ENCODE results near the gene CPD. TPM values are rescaled to one million over a fixed set of nuclear protein-coding genes. Genes with fewer than 3 reads are reported as not detected.

CPD gene
- polyA plus RNA-seq, 2 of the 4 experiments (the other 2 are of a cell fraction), result 22.4 to 83.3 TPM

DNA sequence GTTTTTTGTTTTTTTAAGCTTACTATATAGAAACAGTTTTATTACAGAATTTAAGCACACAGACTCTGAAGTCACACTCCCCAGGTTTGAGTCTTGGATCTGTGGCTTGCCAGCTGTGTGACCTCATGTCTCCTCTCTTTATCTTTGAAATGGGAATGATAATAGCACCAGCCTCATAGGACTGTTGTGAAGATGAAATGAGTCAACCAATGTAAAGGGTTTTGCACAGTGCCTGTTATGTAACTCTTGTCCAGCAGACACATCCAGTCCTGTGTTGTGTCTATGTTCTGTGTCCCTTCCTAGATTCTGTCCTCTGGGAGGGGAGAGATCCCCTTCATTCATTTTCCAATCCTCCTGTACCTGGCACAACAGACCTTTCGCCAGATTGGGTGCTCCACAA lies 3.1 kb upstream of the CPD start:
- POLR2A ChIA-PET, result no interaction called here
- 93% methylated on average over 1 of the region's 1 CpG for WGBS (ENCODE audit: missing lambda C conversion rate)
- TF ChIP-seq, protein P1, sequence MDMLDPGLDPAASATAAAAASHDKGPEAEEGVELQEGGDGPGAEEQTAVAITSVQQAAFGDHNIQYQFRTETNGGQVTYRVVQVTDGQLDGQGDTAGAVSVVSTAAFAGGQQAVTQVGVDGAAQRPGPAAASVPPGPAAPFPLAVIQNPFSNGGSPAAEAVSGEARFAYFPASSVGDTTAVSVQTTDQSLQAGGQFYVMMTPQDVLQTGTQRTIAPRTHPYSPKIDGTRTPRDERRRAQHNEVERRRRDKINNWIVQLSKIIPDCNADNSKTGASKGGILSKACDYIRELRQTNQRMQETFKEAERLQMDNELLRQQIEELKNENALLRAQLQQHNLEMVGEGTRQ (IDR thresholded peaks at IDR 0.05), result no peak
- TF ChIP-seq HOXA7 (CRISPR knock-in tag; IDR thresholded peaks at IDR 0.05), result no peak
- TF ChIP-seq POLR2AphosphoS2 (conservative IDR thresholded peaks at IDR 0.05; ENCODE audit: low read length), result no peak
- TF ChIP-seq, protein P2, sequence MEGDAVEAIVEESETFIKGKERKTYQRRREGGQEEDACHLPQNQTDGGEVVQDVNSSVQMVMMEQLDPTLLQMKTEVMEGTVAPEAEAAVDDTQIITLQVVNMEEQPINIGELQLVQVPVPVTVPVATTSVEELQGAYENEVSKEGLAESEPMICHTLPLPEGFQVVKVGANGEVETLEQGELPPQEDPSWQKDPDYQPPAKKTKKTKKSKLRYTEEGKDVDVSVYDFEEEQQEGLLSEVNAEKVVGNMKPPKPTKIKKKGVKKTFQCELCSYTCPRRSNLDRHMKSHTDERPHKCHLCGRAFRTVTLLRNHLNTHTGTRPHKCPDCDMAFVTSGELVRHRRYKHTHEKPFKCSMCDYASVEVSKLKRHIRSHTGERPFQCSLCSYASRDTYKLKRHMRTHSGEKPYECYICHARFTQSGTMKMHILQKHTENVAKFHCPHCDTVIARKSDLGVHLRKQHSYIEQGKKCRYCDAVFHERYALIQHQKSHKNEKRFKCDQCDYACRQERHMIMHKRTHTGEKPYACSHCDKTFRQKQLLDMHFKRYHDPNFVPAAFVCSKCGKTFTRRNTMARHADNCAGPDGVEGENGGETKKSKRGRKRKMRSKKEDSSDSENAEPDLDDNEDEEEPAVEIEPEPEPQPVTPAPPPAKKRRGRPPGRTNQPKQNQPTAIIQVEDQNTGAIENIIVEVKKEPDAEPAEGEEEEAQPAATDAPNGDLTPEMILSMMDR (IDR thresholded peaks at IDR 0.05), result no peak
- TF ChIP-seq, protein P3, sequence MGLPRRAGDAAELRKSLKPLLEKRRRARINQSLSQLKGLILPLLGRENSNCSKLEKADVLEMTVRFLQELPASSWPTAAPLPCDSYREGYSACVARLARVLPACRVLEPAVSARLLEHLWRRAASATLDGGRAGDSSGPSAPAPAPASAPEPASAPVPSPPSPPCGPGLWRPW (IDR thresholded peaks at IDR 0.05), result no peak
- no peak for TF ChIP-seq BHLHE40 (IDR thresholded peaks at IDR 0.05; ENCODE audit: low read depth, low read length)
- no peak for TF ChIP-seq SMC3 (IDR thresholded peaks at IDR 0.05)
- TF ChIP-seq TP53 (CRISPR knock-in tag; IDR thresholded peaks at IDR 0.05), result no peak
- TF ChIP-seq PHF8 (IDR thresholded peaks at IDR 0.05; ENCODE audit: borderline replicate concordance, low read depth), result no peak
- TF ChIP-seq HOXB13 (CRISPR knock-in tag; IDR thresholded peaks at IDR 0.05; ENCODE audit: low read depth), result no peak
- TF ChIP-seq EHF (CRISPR knock-in tag; IDR thresholded peaks at IDR 0.05), result no peak
- no peak for TF ChIP-seq NR3C1 (IDR thresholded peaks at IDR 0.05)
- TF ChIP-seq, protein P4, sequence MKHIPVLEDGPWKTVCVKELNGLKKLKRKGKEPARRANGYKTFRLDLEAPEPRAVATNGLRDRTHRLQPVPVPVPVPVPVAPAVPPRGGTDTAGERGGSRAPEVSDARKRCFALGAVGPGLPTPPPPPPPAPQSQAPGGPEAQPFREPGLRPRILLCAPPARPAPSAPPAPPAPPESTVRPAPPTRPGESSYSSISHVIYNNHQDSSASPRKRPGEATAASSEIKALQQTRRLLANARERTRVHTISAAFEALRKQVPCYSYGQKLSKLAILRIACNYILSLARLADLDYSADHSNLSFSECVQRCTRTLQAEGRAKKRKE (CRISPR knock-in tag; IDR thresholded peaks at IDR 0.05; ENCODE audit: low read depth), result no peak
- TF ChIP-seq FOXS1 (CRISPR knock-in tag; IDR thresholded peaks at IDR 0.05), result no peak
- TF ChIP-seq, protein P5, sequence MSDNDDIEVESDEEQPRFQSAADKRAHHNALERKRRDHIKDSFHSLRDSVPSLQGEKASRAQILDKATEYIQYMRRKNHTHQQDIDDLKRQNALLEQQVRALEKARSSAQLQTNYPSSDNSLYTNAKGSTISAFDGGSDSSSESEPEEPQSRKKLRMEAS (IDR thresholded peaks at IDR 0.05), result no peak
- no peak for TF ChIP-seq JUNB (IDR thresholded peaks at IDR 0.05)
- ATAC-seq, result no peak
- Histone ChIP-seq H3K4me2 (no peak overlapping the region), H3K4me3 (no peak overlapping the region), H3K9me3 (no peaks in the 10 kb centered on the region), H3K4me1 (peaks cover 50% of the 10 kb centered on the region), H3K27ac (no peak overlapping the region; a peak in 1 of 6 replicates)
- CTCF ChIA-PET, result interaction anchor here (0.7 to 1.4 kb wide), 2 partner anchors 39 to 72 kb away, joined by 3 to 5 read pairs; no protein-coding TSS in a partner anchor
- FAIRE-seq, result no peak
- DNase-seq (ENCODE audit: low read depth in 1 of 2, low spot score in 1 of 2), result no peak

DNA sequence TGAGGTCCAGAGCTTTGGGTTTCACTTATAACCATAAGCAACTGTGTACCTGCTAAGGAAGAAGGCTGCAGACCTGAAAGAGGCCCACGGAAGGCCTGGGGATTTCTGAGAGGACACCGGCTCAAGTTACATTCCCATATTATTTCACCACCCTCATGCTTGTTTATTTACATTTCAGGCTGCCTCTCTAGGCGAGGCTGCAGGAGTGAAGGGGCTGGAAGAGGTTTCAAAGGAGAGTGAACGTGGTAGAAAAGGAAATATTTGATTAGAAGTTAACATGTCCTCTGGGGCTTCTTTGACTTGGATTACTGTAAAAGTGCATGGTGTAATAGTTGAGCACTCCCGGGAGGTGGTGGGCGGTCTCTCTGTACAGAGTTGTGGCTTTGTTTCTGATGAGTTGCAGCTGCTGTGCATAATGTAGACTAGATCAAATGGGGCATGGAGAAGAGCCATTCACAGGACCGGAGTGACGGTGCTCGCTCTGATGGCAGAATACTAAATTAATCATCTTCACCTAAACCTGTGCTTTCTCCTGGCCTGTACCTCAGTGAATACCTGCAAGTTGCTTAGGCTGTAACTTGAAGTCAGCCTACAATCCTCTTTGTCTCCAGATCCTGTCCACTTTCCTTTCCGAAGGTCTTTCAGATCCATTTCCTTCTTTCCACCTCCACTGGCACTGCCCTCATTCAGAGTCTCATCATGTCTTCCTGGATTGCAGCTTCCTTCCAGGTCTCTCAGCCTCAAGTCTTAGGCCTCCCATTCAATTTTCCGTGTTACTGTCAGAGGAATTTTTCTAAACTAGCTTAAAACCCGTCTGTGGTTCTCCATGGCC lies 1.9 kb upstream of the CPD start:
- DNase-seq (ENCODE audit: low read depth in 1 of 2, low spot score in 1 of 2) (peak in 1 of 2 experiments; percentile 64), ATAC-seq (no peak), FAIRE-seq (no peak)
- H3K4me3 ChIP-seq, result no peak overlapping the region
- ChIA-PET POLR2A (interaction anchor here (1.0 kb wide), 1 partner anchor 17 kb away, joined by 3 read pairs; no protein-coding TSS in a partner anchor), CTCF (interaction anchor here (0.7 to 5.0 kb wide), 6 partner anchors 24 to 338 kb away, joined by 3 to 35 read pairs (median 3); no protein-coding TSS in a partner anchor)
- TF ChIP-seq, protein P6, sequence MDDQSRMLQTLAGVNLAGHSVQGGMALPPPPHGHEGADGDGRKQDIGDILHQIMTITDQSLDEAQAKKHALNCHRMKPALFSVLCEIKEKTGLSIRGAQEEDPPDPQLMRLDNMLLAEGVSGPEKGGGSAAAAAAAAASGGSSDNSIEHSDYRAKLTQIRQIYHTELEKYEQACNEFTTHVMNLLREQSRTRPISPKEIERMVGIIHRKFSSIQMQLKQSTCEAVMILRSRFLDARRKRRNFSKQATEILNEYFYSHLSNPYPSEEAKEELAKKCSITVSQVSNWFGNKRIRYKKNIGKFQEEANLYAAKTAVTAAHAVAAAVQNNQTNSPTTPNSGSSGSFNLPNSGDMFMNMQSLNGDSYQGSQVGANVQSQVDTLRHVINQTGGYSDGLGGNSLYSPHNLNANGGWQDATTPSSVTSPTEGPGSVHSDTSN (IDR thresholded peaks at IDR 0.05), result no peak
- TF ChIP-seq, protein P7, sequence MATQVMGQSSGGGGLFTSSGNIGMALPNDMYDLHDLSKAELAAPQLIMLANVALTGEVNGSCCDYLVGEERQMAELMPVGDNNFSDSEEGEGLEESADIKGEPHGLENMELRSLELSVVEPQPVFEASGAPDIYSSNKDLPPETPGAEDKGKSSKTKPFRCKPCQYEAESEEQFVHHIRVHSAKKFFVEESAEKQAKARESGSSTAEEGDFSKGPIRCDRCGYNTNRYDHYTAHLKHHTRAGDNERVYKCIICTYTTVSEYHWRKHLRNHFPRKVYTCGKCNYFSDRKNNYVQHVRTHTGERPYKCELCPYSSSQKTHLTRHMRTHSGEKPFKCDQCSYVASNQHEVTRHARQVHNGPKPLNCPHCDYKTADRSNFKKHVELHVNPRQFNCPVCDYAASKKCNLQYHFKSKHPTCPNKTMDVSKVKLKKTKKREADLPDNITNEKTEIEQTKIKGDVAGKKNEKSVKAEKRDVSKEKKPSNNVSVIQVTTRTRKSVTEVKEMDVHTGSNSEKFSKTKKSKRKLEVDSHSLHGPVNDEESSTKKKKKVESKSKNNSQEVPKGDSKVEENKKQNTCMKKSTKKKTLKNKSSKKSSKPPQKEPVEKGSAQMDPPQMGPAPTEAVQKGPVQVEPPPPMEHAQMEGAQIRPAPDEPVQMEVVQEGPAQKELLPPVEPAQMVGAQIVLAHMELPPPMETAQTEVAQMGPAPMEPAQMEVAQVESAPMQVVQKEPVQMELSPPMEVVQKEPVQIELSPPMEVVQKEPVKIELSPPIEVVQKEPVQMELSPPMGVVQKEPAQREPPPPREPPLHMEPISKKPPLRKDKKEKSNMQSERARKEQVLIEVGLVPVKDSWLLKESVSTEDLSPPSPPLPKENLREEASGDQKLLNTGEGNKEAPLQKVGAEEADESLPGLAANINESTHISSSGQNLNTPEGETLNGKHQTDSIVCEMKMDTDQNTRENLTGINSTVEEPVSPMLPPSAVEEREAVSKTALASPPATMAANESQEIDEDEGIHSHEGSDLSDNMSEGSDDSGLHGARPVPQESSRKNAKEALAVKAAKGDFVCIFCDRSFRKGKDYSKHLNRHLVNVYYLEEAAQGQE (IDR thresholded peaks at IDR 0.05), result no peak
- TF ChIP-seq EP300 (IDR thresholded peaks at IDR 0.05) (peak in 1 of 2 experiments; percentile 20; a peak in 1 of 5 replicates), CEBPB (IDR thresholded peaks at IDR 0.05) (0 out of 4 replicates have a peak, but pooled peaks of 1 of the 2 experiments have one; percentile 4)
- peaks cover 56% of the 10 kb centered on the region for H3K4me1 ChIP-seq
- H3K4me2 ChIP-seq, result peak overlapping the region; percentile 43
- H3K27ac ChIP-seq, result peak overlapping the region; percentile 24 to 39
- 53% methylated on average over 12 of the region's 12 CpGs for WGBS (ENCODE audit: missing lambda C conversion rate)
- no peaks in the 10 kb centered on the region for H3K9me3 ChIP-seq
